OCI-LY3 (cell line): ENCODE measurements around the gene MTUS2.
A peak's percentile ranks its signal among the peaks of the same experiment; 100 is the strongest.

Source experiments
- EZH2phosphoT487 ChIP-seq: fragments of 200-600 bp; shearing (Covaris generic); IDR thresholded peaks from 2 replicates; pipeline ENCODE4 v1.6.1; 2018; ENCODE audit warnings: antibody characterized with exemption, mixed run types, low read depth
- TF ChIP-seq, protein P1 (sequence below): fragments of 200-600, 300-600 bp; sonication (generic); IDR thresholded peaks from 2 replicates; pipeline ENCODE4 v1.5.1; 2014; ENCODE audit warnings: antibody characterized with exemption, low read length, low read depth

DNA sequence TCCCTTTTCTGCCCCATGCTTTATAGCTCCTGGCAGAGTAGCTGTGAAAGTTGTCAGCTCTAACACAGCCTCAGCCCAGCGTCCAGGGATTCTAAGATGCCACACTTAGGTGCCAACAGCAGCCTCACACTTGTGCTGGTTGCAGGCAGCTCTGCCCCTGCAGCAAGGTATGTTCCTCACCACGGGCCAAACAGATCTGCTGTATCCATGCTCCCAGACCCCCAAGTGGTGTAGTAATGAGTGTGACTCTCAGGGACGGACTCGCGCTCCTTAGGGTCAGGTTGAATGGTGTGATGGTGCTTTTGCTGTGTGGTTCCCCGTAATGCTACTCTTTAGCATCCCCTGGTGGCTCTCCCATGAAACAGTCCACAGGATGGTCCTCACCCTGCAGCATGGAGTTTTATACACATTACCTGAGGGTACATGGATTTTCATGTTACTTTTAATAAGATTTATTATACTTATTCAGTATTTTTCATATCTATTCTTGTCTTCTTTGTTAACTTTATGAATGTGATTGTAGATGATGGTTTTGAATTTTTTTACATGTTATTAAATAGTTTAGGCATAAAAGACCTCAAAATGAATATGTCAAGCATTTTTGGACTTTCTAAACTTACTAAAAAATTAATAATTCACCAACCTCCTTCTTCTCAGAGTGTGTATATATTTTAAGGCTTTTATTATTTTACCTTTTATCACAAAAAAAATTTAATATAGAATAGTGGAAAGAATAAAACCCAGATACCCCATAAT is 542.9 kb downstream of the MTUS2 start:
- TF ChIP-seq, protein P1, sequence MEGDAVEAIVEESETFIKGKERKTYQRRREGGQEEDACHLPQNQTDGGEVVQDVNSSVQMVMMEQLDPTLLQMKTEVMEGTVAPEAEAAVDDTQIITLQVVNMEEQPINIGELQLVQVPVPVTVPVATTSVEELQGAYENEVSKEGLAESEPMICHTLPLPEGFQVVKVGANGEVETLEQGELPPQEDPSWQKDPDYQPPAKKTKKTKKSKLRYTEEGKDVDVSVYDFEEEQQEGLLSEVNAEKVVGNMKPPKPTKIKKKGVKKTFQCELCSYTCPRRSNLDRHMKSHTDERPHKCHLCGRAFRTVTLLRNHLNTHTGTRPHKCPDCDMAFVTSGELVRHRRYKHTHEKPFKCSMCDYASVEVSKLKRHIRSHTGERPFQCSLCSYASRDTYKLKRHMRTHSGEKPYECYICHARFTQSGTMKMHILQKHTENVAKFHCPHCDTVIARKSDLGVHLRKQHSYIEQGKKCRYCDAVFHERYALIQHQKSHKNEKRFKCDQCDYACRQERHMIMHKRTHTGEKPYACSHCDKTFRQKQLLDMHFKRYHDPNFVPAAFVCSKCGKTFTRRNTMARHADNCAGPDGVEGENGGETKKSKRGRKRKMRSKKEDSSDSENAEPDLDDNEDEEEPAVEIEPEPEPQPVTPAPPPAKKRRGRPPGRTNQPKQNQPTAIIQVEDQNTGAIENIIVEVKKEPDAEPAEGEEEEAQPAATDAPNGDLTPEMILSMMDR, result peak; percentile 95
- no peak for TF ChIP-seq EZH2phosphoT487
